ENCODE measurements around the gene CFP. TPM values are rescaled to one million over a fixed set of nuclear protein-coding genes. Genes with fewer than 3 reads are reported as not detected.

CFP gene
- 0.35 to 0.88 TPM (median 0.58 TPM) in 5 replicates for total RNA-seq (2022; extraction: Qiagen RNA extraction; ENCODE audit: low read depth)

DNA sequence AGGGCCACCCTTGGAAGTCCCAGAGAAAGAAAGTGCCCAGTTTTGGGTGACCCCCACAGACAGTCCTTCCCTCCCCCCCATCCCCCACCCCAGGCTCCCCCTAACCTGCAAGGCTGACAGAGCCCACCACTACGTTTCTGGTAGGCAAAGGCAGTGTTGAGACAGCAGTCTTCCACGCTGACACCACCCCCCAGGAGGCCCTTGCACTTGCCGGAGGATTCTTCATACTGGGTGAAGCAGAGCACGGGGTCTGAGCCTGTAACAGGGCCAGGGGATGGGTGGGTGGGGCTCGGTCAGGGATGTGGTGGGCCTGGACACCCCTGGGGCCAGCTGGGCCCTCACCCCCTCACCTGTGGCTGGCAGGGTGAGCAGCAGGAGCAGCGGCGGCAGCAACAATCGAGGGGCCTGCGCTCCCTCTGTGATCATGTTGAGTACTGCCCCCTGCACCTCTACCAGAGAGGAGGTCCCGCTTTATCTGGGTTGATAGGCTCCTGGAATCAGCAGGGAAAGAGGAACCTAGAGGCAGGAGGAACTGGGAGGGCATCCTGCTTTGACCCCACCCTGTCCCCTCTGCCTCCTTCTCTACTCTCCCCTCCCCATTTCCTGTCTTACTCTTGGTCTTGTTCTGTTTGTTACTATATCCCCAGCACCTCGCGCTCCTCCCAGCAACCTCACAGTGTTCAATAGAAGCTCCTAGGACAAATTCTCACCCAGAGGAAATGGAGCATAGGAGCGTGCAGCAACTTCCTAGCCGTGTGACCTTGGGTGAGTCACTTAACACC lies at the start of gene CFP:
Gene CFP (minus strand): TSS at position 512 of the 782 bp plus-strand sequence. CDS start 86 bp downstream, at position 426.

DNA sequence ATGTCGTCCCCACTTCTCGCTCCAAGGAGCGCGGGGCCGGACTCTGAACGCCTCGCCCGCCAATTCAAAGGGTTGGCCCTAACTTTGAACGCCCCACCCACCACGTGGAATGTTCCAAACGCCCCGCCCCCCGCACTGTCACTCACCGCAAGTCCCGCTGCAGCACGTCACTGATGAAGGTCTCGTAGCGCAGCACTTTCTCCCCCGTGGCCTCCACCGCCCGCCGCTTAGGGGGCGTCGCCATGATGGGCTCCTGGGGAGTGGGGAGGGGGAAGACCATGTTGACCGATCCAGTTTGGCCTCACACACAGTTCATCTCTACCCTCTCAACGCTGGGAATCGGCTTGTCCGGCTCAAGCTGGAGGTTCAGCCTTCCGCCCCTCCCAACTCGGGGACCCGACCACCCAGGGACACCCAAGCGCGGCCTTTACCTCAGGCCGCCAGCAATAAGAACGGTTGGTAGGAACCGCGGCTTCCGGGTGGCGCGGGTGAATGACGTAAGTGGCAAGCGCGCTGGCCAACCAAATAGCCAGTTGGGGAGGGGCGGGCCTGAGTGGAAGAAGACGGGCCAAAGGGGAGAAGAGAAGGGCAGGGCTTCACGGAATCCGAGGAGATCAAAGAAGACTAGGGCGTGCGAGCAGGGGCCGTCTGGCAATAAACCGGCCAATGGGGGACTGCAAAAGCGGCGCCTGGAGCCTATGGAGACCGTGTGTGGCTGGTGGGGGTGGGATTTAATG lies 29.1 kb upstream of the CFP start, which contains the start of gene UXT:
Gene UXT (minus strand): TSS at position 497 of the 737 bp plus-strand sequence. CDS start 253 bp downstream, at position 244.

DNA sequence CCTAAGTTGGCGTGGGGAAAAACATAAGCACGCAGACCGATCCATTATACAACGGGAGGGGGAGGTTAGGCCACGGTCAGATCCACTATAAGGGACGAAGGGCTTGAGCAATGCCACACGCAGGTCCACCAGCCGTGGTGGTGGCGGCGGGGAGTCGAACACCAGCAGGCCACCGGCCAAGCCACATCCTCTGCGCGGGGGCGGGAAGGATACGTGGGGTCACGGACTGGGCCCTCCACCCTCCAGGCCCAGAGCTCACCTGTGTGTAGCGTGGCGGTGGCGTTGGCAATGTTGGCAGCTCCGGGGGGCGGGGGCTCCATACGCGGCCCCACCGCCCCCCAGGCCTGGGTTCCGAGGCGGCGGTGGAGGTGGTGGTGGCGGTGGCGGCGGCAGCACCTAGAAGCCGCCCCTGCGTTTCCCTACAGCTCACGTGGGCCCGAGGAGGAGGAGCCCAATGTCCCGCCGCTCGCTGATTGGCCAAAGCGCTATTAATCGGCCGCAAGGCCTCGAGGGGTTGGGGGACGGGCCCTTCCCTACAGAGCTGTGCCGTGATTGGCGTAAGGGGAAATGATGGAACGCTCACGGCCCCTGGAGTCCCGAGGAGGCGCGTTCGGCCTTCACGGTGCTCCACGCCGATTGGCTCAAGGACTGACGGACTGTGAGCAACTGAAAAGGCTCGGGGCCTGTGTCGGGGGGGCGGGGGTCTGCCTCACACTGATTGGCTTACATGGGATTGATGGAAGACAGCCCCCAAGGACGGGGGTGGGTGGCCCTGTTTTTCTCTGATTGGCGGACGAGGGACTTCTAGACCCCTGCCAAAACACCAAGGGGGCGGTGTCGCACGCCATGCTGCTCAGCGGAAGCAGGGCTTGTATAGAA lies 20.7 kb upstream of the CFP start, which contains the start of gene ELK1:
Gene ELK1 (minus strand): TSS at position 400 of the 879 bp plus-strand sequence. CDS start 9,122 bp downstream, outside the sequence.

DNA sequence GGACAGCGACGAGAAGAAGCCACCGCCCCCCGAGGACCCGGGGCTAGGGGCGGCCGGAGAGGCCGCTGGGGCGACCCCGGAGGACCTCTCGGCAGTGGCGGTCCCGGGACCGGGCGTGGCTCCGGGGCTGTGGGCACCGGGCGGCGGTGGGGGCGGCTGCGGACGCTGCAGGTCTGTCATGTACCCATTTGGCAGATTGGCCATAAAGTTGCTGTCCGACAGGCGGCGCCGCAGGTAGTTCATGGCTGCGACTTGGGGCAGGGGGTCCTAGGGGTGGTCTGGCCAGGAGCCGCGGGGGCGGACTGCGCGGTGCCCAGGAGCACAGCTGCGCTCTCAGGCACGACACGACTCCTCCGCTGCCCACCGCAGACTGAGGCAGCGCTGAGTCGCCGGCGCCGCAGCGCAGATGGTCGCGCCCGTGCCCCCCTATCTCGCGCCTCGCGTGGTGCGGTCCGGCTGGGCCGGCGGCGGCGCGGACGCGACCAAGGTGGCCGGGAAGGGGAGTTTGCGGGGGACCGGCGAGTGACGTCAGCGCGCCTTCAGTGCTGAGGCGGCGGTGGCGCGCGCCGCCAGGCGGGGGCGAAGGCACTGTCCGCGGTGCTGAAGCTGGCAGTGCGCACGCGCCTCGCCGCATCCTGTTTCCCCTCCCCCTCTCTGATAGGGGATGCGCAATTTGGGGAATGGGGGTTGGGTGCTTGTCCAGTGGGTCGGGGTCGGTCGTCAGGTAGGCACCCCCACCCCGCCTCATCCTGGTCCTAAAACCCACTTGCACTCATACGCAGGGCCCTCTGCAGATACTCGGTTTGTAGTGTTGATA lies 10.0 kb downstream of the CFP start, which contains the start of gene SYN1:
Gene SYN1 (minus strand): TSS at position 372 of the 817 bp plus-strand sequence. CDS start 129 bp downstream, at position 243.

DNA sequence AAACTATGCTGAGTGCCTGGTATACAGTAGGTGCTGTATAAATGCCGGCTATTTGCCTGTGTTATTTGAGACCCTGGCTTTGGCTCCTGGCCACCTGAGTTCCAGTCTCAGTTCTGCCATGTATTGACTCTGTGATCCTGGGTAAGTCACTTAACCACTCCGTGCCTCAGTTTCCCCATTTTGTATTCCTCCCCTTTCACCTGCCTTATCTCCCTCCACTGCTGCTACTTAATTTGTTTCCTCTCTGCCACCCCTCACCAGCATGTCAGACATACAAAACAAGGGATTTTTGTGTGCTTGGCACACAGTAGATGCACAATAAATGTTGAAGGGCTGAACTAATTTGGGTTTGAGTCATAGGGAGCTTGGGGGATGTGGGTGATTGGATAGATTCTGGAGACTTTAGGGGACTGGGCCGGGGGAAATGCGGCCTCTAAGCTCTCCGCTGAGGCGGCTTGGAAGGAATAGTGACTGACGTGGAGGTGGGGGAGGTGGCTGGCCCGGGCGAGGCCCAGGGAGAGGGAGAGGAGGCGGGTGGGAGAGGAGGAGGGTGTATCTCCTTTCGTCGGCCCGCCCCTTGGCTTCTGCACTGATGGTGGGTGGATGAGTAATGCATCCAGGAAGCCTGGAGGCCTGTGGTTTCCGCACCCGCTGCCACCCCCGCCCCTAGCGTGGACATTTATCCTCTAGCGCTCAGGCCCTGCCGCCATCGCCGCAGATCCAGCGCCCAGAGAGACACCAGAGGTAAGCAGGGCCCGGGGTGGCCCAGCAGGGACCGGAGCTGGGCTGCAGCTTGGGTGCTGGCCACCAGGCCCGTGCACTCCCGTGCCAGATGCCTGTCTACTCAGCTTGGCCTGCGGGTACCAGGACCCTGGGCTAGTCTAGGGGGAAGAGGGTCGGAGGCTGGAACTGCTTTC lies 47.7 kb downstream of the CFP start, which contains the start of gene TIMP1:
Gene TIMP1 (plus strand): TSS at position 706 of the 917 bp plus-strand sequence. CDS start 980 bp downstream, outside the sequence.

Other genes starting within 250 kb of the CFP start
- gene ZNF41, start 146.7 kb downstream of the CFP start, total RNA-seq (2022; extraction: Qiagen RNA extraction; ENCODE audit: low read depth) = 3.5 to 4.7 TPM (median 3.7 TPM) in 5 replicates
- gene ARAF, start 68.7 kb downstream of the CFP start, total RNA-seq (2022; extraction: Qiagen RNA extraction; ENCODE audit: low read depth) = 43.1 to 63.6 TPM (median 56.2 TPM) in 5 replicates
- gene TIMP1, start 47.5 kb downstream of the CFP start, total RNA-seq (2022; extraction: Qiagen RNA extraction; ENCODE audit: low read depth) = 237 to 302 TPM (median 269 TPM) in 5 replicates
- 0.11 to 0.31 TPM (median 0.21 TPM) in 5 replicates for gene SYN1, start 10.1 kb downstream of the CFP start, total RNA-seq (2022; extraction: Qiagen RNA extraction; ENCODE audit: low read depth)
- gene ELK1, start 20.6 kb upstream of the CFP start, total RNA-seq (2022; extraction: Qiagen RNA extraction; ENCODE audit: low read depth) = 31.0 to 37.7 TPM (median 37.0 TPM) in 5 replicates
- 165 to 211 TPM (median 176 TPM) in 5 replicates for gene UXT, start 29.2 kb upstream of the CFP start, total RNA-seq (2022; extraction: Qiagen RNA extraction; ENCODE audit: low read depth)
- gene ZNF81, start 207.0 kb upstream of the CFP start, total RNA-seq (2022; extraction: Qiagen RNA extraction; ENCODE audit: low read depth) = 4.3 to 8.1 TPM (median 6.0 TPM) in 5 replicates

Data from A549 treated with RU486 at 1 μM for 4 hours (cell line).